Uterus (tissue), 4 donors: Measurements from ENCODE around the gene CDH13. TPM values are rescaled to one million over a fixed set of nuclear protein-coding genes. Genes with fewer than 3 reads are reported as not detected.

ENCODE experiments used
- DNase-seq, 2 donors: peaks; one replicate each; pipeline ENCODE4 v3.0.0-alpha.2; 2019 to 2020
- H3K27ac ChIP-seq, 2 donors: fragments of 200-600 bp; sonication (generic); 1 replicate in 1 of 2; 2 replicates in 1 of 2; pipeline ENCODE4 v1.5.1; 2016 to 2018
- H3K27me3 ChIP-seq, 2 donors: fragments of 200-600 bp; sonication (generic); one replicate each; pipeline ENCODE4 v1.5.1; 2018 to 2019; ENCODE audit warnings: control low read depth in 1 of 2
- H3K36me3 ChIP-seq, 2 donors: fragments of 200-600 bp; sonication (generic); one replicate each; pipeline ENCODE4 v1.5.1; 2019; ENCODE audit warnings: control low read depth in 1 of 2
- H3K4me1 ChIP-seq, 2 donors: fragments of 200-600 bp; sonication (generic); one replicate each; pipeline ENCODE4 v1.5.1; 2018 to 2019; ENCODE audit warnings: control low read depth in 1 of 2
- H3K4me3 ChIP-seq, 2 donors: fragments of 200-600 bp; sonication (generic); 1 replicate in 1 of 2; 2 replicates in 1 of 2; pipeline ENCODE4 v1.5.1; 2018 to 2019; ENCODE audit warnings: mild to moderate bottlenecking in 1 of 2
- H3K9me3 ChIP-seq, 2 donors: fragments of 200-600 bp; sonication (generic); one replicate each; pipeline ENCODE4 v1.5.1; 2019; ENCODE audit warnings: control low read depth in 1 of 2
- POLR2A ChIP-seq, 2 donors: fragments of 450-650 bp; IDR thresholded peaks; one replicate each; pipeline ENCODE4 v1.6.1; 2016; ENCODE audit warnings: antibody characterized with exemption in 2 of 2, mild to moderate bottlenecking in 1 of 2, moderate library complexity in 1 of 2
- intact Hi-C: fragments of 100-400 bp; cut with DNase I; formaldehyde crosslinking; loops from one replicate; pipeline ENCODE4 v1.15.1; 2023; ENCODE audit warnings: low total_unique reads
- total RNA-seq, 4 donors: library from RNA; depleted of rRNA in 3 of 4; stranded (reverse); fragments of >200 nt in 3 of 4; gene quantifications; one replicate each; pipeline versions ENCODE4 v1.1.0 to v1.2.4, GENCODE V29; 2014 to 2023
- TF ChIP-seq, protein P1 (sequence below), 4 experiments: fragments of 200-600 bp in 2 of 4; fragments of 450-650 bp in 2 of 4; sonication (generic) in 2 of 4; IDR thresholded peaks; one replicate each; pipeline ENCODE4 v1.5.1; 2016 to 2019; ENCODE audit warnings: antibody characterized with exemption in 4 of 4, mild to moderate bottlenecking in 2 of 4, moderate library complexity in 1 of 4
- donor health status: DM: yes; HTN: yes; CAD: no.

The CDH13 gene
- total RNA-seq, 4 donors from 2014 or later, result 49.1 to 99.4 (median 82.7) TPM

- no peaks in the 10 kb centered on the region for H3K4me1 ChIP-seq
- DNase-seq, result no peak
- H3K36me3 ChIP-seq, result no peaks in the 10 kb centered on the region
- H3K27ac ChIP-seq, result no peak overlapping the region
- no peaks in the 10 kb centered on the region for H3K9me3 ChIP-seq
- no peak overlapping the region for H3K4me3 ChIP-seq
- intact Hi-C loops, result no loop called here
- no peak for TF ChIP-seq POLR2A (IDR thresholded peaks at IDR 0.05)
- TF ChIP-seq, protein P1, sequence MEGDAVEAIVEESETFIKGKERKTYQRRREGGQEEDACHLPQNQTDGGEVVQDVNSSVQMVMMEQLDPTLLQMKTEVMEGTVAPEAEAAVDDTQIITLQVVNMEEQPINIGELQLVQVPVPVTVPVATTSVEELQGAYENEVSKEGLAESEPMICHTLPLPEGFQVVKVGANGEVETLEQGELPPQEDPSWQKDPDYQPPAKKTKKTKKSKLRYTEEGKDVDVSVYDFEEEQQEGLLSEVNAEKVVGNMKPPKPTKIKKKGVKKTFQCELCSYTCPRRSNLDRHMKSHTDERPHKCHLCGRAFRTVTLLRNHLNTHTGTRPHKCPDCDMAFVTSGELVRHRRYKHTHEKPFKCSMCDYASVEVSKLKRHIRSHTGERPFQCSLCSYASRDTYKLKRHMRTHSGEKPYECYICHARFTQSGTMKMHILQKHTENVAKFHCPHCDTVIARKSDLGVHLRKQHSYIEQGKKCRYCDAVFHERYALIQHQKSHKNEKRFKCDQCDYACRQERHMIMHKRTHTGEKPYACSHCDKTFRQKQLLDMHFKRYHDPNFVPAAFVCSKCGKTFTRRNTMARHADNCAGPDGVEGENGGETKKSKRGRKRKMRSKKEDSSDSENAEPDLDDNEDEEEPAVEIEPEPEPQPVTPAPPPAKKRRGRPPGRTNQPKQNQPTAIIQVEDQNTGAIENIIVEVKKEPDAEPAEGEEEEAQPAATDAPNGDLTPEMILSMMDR (IDR thresholded peaks at IDR 0.05), result no peak
- H3K27me3 ChIP-seq, result no peaks in the 10 kb centered on the region
These were observed 34.2 kb downstream of the CDH13 start for GRCh38 chr16:82660966-82661365.

GRCh38 chr16:82664181-82664580, 37.4 kb downstream of the CDH13 start:
- H3K27ac ChIP-seq, result no peak overlapping the region
- TF ChIP-seq, protein P1 (IDR thresholded peaks at IDR 0.05), result no peak
- TF ChIP-seq POLR2A (IDR thresholded peaks at IDR 0.05), result no peak
- DNase-seq, result no peak
- no peaks in the 10 kb centered on the region for H3K4me1 ChIP-seq
- no peak overlapping the region for H3K4me3 ChIP-seq
- intact Hi-C loops, result no loop called here
- no peaks in the 10 kb centered on the region for H3K9me3 ChIP-seq
- no peaks in the 10 kb centered on the region for H3K27me3 ChIP-seq
- no peaks in the 10 kb centered on the region for H3K36me3 ChIP-seq

DNA sequence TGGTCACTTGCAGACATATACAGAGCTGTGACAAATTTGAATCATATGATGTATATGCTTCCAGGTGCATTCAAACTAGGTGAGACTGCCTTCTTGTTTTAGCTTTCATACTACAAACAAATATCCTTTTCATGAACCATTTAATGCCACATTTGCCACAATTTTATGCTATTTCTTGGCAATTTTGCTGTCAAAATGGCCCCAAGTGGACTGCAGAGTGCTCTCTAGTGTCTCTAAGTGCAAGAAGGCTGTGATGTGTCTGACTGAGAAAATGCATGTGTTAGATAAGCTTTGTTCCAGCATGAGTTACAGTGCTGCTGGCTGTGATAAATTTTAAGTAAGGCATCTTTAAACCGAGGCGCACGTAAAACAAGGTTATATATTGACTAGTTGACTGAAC, 38.3 kb downstream of the CDH13 start:
- H3K27me3 ChIP-seq, result no peaks in the 10 kb centered on the region
- TF ChIP-seq POLR2A (IDR thresholded peaks at IDR 0.05), result no peak
- TF ChIP-seq, protein P1 (IDR thresholded peaks at IDR 0.05), result no peak
- intact Hi-C loops, result no loop called here
- H3K9me3 ChIP-seq, result no peaks in the 10 kb centered on the region
- H3K27ac ChIP-seq, result no peak overlapping the region
- no peak overlapping the region for H3K4me3 ChIP-seq
- no peaks in the 10 kb centered on the region for H3K36me3 ChIP-seq
- H3K4me1 ChIP-seq, result no peaks in the 10 kb centered on the region
- no peak for DNase-seq

DNA sequence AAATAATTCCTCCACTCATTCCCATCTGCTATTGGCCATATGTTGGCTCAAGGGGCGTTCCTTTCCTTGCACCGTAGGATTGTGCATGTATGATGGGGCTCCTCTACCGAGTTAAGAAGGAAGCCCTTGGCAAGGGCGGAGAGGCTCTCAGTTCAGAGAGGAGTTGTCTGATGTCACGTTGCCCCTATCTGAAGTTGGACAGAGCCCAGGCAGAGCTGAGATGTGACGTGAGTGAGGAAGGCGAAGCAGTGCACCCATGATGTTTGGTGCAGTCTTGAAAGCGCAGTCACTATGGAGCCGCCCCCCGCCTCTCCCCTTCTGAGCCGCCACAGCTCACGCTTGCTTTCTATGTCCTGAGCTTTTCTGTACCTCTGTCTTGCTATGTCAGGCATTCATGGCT, 40.7 kb downstream of the CDH13 start:
- no peaks in the 10 kb centered on the region for H3K9me3 ChIP-seq
- no peak overlapping the region for H3K4me3 ChIP-seq
- H3K27ac ChIP-seq, result no peak overlapping the region
- DNase-seq, result no peak
- intact Hi-C loops, result no loop called here
- H3K4me1 ChIP-seq, result no peaks in the 10 kb centered on the region
- H3K36me3 ChIP-seq, result no peaks in the 10 kb centered on the region
- H3K27me3 ChIP-seq, result no peaks in the 10 kb centered on the region
- no peak for TF ChIP-seq POLR2A (IDR thresholded peaks at IDR 0.05)
- TF ChIP-seq, protein P1 (IDR thresholded peaks at IDR 0.05), result no peak

- no peak for DNase-seq
- H3K27ac ChIP-seq, result no peak overlapping the region
- no peaks in the 10 kb centered on the region for H3K9me3 ChIP-seq
- no peak overlapping the region for H3K4me3 ChIP-seq
- TF ChIP-seq, protein P1 (IDR thresholded peaks at IDR 0.05), result no peak
- TF ChIP-seq POLR2A (IDR thresholded peaks at IDR 0.05), result no peak
- H3K4me1 ChIP-seq, result no peaks in the 10 kb centered on the region
- no peaks in the 10 kb centered on the region for H3K27me3 ChIP-seq
- H3K36me3 ChIP-seq, result no peaks in the 10 kb centered on the region
- intact Hi-C loops, result no loop called here
These were observed 41.3 kb downstream of the CDH13 start for GRCh38 chr16:82668094-82668493.
